GM04504 (cell line): ENCODE measurements around the gene NAALADL2.
"Not testable (repeated sequence)": the region's sequence is repeated elsewhere in the genome, so short reads cannot be mapped to it uniquely, and the experiment has no call there.

Source experiments
- DNase-seq: peaks from one replicate; pipeline ENCODE4 v3.0.0-alpha.2; 2012; ENCODE audit warnings: low read depth

The NAALADL2 gene

DNA sequence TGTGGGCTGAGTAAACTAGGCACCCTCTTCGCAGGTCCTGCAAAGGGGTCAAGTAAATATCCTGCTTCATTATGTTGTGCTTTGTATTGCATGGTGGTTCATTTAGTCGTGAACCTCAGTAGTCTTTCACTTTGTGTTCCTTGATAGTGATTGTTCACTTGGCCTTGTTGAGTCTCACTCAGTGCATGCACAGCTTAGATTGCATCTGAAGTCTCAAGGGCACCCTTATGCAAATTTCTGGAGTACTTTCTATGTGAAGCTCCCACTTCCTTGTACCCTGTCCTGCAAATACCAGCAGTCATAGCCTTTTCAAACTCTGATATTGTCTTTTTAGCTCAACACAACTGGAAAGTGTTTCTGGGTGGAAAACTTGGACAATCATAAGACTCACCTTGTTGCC is 519.2 kb downstream of the NAALADL2 start:
- DNase-seq: no peak

DNA sequence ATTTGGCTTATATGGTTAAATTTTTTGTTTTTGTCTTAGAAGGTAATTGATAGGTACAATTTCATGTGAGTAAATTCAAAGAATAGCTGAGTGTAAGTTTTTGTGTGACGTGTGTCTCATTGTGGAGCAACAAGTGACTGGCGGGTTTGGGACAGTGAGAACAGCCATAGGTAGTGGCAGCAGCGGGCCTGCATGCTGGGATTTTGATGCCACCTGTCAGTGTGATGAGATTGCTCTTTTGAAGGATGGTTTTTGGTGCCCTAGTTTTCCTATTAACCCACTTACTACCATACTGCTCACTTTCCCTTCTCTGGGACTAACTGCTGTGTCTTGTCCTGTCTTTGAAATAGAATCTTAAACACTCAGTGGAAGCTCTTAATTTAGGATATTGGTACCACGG is 522.6 kb downstream of the NAALADL2 start:
- DNase-seq: no peak

DNA sequence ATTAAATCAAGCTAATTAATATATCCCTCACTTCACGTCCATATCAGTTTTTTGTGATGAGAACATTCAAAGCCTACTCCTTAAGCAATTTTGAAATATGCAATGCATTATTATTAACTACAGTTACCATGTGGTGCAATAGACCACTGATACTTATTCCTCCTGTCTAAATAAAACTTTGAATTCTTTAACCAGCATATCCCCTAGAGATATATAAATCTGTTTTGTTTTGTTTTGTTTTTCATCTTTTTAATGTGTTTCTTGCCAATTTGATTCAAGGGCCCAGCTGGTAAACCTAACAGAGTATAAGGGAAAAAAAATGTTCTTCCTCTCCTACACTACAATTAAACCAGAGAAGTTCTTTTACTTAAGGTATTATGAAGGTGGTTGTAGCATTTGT is 524.2 kb downstream of the NAALADL2 start:
- DNase-seq: peak; percentile 47

DNA sequence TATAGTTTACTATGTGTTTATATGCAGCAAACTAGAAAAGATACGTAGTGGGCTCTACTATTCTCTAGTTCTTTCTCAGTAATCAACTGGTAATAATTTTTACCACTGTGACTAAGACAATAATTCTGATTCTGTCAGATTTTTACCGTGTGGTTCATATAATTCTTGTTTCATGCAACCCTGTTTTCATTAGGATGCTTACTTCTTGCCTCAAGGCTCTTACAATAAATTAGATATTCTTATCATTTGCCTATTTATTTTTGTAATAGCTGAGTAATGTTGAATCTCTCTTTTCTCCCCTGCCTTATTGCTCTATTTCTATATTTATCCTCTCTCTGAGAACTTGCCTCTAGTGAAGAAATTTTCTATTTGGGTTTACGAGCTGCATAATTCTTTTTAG is 524.7 kb downstream of the NAALADL2 start:
- DNase-seq: peak; percentile 56

DNA sequence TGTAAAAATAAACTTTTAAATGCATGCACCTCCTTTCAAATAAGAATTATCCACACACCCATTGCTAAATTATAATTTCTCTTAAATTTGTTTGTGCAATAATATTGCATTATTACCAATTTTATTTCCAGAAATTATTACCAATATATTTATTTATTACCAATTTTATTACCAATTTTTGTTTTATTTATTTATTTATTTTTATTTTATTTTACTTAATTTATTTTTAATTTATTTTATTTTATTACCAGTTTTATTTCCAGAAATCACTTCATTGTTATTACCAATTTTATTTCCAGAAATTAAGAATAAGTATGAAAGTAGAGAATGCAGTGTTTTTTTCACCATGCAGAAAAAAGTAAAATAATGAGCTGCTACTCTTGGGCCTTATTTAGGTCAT is 525.4 kb downstream of the NAALADL2 start:
- DNase-seq: no peak

DNA sequence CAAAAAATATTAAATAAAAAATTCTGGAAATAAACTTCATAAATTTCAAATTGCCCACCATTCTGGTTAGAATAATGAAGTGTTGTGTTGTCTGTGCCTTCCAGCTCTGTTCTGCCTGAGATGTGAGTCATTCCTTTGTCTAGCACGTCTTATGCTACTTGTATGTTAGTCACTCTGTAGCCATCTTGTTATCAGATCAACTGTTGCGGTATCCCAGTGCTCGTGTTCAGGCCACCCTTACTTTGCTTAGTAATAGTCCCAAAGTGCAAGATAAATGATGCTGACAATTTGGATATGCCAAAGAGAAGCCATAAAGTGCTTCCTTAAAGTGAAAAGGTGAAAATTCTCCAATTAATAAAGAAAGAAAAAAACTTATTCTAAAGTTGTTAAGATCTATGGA is 527.5 kb downstream of the NAALADL2 start:
- peak; percentile 38 for DNase-seq

DNA sequence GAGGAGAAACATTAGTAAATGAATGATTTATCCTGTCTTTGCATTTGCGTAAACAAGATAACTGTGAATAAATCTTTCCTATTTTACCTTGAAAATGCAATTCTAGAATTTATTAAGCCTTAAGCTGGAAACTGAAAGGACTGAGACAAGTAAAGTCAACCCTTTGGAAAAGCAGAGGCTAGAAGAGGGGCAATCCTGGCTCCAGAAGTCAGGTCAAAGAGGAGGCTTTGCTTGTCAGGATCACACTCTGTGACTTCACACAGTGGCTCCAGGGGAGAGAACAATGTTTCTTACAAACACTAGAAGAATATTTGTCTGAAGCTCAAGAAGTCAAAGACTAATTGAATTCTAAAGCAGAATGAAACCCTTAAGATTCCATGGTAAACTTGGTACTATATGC is 530.4 kb downstream of the NAALADL2 start:
- DNase-seq: no peak

DNA sequence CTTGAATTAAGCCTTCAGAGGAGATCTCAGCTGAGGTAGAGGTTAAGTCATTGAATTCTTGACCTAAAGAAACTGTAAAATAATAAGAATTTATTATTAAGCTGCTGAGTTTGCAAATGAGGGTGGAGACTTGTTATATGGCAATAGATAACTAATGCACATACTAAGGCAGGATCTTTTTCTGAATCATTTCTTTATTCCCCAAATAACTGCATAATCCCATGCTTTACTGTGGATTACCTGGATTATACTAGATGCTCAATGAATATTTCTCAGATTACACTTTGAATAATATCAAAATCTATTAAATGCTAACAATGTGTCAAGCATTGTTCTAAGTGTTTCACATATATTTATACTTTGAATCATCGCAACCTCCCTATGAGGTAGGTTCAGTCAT is 532.5 kb downstream of the NAALADL2 start:
- no peak for DNase-seq

DNA sequence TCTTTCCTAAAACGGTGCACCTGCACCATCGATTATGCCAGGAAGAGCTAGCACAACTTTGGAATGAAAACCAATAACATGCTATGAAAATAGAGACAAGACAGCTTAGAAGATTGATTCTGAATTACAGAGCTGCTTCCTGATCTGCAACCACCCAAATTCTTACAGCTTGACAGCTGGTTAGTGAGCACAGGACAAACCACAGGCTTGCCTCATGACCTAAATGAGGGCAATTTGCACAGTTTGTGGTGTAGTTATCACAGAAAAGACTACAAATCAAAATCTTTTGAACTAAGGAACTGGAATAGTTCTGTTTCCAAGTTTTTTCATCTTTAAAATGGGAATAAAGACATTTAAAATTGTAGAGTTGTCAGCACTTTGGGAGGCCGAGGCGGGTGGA is 533.5 kb downstream of the NAALADL2 start:
- DNase-seq: no peak

DNA sequence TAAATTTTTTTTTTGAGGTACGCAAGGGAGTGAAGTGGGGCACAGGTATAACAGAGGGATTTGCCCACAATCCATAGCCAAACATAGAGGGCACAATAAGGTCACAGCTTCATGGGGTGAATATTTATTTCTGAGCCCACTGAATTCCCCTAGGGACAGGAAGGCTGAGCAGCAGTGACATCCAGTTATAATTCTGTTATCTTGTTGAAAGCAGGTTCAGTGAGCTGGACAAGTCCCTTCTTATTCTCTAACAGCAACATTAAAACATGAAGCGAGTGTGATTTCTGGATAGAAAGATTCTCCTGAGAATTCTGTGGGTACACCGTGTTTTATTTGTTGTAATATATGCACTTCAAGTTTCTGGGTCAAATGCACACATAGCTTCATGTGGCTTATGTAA is 538.2 kb downstream of the NAALADL2 start:
- DNase-seq: no peak

DNA sequence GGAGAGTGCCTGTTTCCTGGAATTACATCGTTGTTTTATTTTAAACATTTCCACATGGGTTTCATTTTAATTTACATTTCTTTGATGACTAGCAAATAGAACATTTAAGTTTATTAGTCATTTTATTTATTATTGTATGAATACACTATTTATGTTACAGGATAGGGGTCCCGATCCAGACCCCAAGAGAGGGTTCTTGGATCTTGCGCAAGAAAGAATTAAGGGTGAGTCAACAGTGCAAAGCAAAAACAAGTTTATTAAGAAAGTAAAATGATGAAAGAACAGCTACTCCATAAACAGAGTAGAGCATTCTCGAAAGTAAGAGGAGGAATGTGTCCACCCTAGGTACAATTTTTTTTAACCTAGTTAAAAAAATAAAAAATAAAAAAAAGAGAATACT is 539.5 kb downstream of the NAALADL2 start:
- DNase-seq: no peak

DNA sequence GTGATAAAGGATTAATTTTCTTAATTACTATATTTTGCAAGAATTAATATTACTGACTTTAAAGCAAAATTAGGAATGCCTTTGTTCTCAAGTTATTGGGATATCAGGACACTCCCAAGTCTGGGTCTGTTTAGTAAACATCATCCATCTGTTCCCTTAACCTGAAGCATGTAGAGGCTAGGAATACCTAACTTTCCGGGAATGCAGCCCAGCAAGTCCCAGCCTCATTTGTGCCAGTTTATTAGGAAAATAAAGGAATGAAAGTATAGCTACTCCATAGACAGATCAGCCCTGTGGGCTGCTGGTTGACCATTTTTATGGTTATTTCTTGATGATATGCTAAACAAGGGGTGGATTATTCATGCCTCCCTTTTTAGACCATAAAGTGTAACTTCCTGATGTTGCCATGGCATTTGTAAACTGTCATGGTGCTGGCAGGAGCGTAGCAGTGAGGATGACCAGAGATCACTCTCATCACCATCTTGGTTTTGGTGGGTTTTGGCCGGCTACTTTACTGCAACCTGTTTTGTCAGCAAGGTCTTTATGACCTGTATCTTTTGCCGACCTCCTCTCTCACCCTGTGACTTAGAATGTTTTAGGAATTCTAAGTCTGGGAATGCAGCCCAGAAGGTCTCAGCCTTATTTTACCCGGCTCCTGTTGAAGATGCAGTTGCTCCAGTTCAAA is 540.2 kb downstream of the NAALADL2 start:
- no peak for DNase-seq

DNA sequence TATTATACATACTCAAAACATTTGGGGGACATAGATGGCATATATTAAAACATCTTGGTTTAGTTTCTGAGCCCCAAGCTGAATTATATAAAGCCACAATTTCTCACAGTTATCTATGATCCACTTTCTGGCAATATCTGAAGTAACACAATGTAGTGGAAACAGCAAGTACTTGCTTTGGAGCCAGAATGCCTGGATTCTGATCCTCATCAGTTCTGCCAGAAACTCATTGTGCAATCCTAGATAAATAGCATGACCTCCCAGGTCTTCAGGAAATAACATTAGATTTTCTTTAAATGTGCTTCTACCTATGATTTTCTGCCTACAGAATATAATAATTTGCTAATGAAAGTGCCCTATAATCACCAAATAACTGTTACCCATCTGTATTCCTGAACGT is 544.9 kb downstream of the NAALADL2 start:
- no peak for DNase-seq

DNA sequence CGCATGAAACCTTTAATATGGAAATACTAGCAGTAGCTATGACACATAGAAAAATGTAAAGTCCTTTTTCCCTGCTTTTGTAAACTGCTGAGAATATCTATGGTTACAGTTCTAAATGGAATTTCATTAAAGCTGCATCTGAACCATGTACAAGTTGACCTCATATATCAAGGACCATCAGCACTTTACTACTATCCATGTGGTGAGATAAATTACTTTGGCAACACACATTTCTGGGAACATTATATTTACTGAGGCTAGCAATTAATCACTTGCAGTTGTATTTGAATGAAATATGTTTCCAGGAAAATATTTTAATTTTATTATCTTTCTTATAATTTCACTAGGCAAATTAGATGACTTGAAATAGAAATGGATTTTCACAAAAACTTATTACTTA is 545.5 kb downstream of the NAALADL2 start:
- DNase-seq: peak; percentile 34

DNA sequence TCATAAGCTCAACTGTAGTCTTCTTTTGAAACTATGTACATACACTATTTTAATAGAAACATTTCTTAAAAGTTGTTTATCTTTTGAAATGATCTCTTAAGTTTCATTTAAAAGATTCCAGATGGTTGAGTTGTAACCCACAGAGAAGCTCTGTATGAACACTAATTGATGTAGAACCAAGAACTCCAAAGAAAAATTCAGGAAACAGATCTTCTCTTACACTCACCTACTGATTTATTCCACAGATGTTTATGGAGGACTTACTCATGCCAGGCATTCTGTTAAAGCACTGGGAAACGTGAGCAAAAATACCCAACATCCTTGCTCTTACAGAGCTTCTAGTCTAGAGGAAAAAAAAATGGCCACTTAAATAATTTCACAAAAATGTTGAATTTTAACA is 551.1 kb downstream of the NAALADL2 start:
- DNase-seq: peak; percentile 56

DNA sequence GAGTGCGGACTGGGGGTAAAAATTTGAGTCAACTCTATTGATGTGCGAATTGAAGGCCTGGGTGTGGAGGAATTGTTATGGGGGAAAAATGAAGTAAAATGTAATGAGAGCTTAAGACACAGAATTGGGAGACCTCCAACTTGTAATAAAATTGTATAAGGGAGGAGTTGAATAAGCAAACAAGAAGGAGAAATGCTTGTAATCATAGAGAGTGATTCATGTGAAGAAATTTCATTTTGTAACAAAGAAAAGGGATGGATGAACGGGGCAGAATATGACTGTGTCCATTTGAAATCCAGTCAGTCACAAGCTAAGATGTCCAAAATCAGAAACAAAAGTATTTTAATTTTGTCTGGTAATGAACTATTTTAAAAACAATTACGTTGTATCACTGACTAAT is 552.3 kb downstream of the NAALADL2 start:
- DNase-seq: no peak

DNA sequence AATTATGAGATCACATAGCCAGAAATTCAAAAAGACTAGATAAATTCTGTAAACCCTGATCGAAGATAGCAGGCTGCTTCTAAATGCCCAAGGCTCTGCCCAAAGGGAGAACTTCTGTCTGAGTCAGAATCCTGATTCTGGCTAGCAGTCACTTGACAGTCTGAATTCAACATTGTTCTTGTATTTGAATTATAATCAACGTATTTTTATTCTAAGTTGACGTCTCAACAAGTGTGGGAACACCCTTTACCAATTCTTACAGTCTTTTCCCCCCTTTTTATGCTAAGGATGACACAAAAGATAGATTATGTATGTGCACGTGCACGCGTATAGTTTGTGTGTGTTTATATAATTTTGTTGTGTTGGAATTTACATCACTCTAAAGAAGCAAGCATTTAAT is 552.8 kb downstream of the NAALADL2 start:
- no peak for DNase-seq

DNA sequence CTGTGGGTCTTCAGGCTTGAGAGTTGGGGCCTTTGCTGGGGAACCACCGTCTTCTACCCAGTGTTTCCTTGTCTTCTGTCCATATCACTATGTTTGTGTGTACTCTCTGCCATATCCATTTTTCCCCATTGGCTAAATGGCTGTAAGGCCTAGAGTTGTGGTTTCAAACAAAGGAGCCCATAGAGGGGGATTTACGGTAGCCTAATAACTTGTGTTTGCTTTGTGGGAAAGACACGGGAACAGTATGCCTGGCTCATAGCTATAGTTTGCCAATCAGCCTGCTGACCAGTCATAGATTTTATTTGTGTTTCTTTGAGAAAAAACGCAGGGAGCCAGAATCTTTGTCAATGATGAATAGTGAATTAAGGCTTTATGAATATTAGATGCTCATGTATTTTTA is 554.8 kb downstream of the NAALADL2 start:
- no peak for DNase-seq

DNA sequence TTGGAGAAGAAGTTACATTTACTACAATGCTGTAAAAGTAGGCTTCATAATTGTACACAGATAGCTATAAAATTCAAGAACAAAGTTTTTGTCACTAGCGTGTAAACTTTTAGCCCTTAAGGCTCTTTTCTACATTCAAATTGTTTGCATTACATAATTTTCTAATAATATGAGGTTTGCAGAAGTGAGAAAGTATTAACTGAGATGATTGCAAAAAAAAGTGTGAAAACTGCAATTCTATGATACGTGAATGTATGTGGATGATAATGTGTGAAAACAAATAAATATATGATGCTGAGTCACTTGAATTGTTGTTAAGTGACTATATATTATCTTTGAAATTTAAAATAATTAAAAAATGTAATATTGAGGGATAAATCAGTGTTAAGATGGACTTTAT is 557.5 kb downstream of the NAALADL2 start:
- DNase-seq: no peak

DNA sequence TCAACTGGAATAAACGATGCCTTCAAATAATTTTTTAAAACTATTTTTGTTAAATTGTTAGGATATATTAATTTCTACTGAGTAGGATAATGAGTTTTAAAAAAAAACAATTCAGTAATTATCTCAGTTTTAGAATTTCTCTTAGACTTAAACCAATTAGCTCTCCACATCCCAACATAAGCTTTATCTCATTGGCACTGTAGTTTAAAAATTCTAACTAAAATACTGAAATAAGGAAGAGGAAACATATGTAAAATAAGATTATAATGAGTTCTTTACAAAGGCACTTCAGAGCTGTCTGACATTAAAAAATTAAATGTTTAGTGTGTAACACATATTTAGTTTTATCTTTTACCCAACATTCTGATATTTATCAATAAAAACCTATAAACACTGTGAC is 558.3 kb downstream of the NAALADL2 start:
- DNase-seq: no peak

DNA sequence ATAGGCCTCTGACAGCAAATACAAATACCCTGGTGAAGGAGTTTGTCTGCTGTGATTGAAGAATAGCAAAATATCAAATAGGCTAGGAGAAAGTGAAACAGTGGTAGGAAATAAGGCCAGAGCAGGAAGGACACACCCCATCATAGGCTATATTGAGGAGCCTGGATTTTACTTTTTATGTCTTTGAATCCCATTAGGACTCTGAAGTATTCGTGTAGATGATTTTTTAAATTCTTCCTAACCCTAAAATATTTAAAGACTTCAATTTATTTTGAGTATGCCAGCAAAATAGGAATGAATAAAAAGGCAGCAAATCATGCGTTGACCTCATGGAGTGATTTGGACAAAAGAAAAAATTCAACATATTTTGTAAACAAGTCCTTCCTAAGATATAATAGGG is 562.8 kb downstream of the NAALADL2 start:
- no peak for DNase-seq

DNA sequence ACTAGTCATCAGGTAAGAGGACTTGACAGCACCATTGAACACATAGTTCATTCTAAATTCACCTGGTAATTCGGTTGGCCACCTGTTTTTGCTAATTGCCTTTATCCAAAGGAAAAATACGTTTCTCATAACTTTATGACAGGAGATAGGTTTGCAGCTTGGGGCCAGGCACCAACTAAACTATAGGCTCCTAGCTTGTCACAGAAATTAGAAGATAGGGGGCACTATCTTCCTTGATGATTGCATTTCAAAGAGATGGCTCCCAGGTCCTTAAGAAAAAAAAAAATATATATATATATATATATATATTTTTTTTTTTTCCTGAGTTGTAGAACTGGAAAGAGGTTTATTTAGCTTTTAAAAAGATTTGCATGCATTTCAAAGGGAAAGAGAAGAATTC is 563.6 kb downstream of the NAALADL2 start:
- DNase-seq: no peak

DNA sequence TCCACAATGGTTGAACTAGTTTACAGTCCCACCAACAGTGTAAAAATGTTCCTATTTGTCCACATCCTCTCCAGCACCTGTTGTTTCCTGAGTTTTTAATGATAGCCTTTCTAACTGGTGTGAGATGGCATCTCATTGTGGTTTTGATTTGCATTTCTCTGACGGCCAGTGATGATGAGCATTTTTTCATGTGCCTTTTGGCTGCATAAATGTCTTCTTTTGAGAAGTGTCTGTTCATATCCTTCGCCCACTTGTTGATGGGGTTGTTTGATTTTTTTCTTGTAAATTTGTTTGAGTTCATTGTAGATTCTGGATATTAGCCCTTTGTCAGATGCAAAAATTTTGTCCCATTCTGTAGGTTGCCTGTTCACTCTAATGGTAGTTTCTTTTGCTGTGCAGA is 564.7 kb downstream of the NAALADL2 start:
- DNase-seq: not testable (repeated sequence)

DNA sequence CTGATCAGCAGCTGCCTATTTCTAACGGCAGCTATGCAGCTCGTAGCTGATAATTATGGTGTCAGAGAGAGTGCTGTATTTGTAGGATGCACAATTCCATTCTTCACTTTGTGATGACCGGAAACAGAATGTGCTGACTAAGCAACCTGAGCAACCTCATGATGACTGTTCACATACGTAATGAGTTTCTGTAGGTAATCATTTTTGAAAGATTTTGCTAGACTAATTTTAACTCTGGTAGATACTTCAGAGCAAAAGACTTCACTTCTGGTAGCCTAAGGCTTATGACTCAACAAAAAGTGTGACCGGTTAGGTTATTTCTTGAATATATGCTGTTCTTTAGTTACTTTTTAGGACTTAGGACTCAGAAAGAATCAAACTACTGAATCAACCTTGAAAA is 567.7 kb downstream of the NAALADL2 start:
- no peak for DNase-seq

DNA sequence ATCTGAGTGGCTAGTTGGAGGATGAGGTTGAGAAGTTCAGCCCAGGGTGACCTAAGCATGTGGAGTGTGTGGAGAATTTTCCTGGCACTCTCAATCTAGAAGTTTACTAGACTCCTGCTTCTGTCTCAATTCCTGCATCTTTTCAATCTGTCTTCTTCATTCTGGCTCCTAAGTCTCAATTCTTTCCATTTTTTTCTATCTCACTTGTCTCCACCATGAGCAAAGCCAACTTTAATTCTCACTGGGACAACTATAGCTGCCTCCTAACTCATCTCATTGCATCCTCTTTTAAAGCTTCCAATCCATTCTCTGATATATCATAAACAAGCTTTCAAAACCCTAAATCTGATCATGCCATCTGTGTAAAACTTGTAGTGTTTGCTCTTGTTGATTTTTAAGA is 569.3 kb downstream of the NAALADL2 start:
- no peak for DNase-seq
